ENCODE measurements around the gene UST. TPM values are rescaled to one million over a fixed set of nuclear protein-coding genes. Genes with fewer than 3 reads are reported as not detected.
A peak's percentile ranks its signal among the peaks of the same experiment; 100 is the strongest.

UST gene
- total RNA-seq, 1 experiment from 2014 or later = 32.1 TPM

DNA sequence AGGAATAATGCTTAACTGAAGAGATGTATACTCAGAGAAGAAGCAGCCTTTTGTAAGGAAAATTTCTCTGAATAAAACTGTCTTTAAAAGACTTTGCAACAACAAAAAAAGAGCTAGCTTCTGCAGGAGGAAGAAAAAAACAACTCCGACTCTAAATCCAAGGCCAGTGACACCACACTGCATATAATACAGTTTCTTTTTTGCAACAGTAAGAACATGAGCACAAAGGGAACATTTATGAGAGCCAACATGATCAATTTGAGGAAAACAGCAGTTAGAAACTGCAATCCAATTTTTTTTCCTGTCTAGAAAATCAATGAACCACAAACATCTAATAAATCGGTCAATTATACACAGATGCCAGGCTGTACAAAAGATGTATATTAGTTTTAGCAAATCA, 42.9 kb upstream of the UST start (continued):
- TF ChIP-seq, protein P1, sequence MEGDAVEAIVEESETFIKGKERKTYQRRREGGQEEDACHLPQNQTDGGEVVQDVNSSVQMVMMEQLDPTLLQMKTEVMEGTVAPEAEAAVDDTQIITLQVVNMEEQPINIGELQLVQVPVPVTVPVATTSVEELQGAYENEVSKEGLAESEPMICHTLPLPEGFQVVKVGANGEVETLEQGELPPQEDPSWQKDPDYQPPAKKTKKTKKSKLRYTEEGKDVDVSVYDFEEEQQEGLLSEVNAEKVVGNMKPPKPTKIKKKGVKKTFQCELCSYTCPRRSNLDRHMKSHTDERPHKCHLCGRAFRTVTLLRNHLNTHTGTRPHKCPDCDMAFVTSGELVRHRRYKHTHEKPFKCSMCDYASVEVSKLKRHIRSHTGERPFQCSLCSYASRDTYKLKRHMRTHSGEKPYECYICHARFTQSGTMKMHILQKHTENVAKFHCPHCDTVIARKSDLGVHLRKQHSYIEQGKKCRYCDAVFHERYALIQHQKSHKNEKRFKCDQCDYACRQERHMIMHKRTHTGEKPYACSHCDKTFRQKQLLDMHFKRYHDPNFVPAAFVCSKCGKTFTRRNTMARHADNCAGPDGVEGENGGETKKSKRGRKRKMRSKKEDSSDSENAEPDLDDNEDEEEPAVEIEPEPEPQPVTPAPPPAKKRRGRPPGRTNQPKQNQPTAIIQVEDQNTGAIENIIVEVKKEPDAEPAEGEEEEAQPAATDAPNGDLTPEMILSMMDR (IDR thresholded peaks at IDR 0.05) = no peak
- TF ChIP-seq FOXP1 (CRISPR knock-in tag; IDR thresholded peaks at IDR 0.05; ENCODE audit: borderline replicate concordance) (no peak), OVOL2 (CRISPR knock-in tag; IDR thresholded peaks at IDR 0.05; ENCODE audit: borderline replicate concordance) (no peak), RORB (CRISPR knock-in tag; IDR thresholded peaks at IDR 0.05) (no peak), ZNF263 (CRISPR knock-in tag; IDR thresholded peaks at IDR 0.05; ENCODE audit: low read depth) (no peak)
- TF ChIP-seq, protein P2, sequence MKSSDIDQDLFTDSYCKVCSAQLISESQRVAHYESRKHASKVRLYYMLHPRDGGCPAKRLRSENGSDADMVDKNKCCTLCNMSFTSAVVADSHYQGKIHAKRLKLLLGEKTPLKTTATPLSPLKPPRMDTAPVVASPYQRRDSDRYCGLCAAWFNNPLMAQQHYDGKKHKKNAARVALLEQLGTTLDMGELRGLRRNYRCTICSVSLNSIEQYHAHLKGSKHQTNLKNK (CRISPR knock-in tag; IDR thresholded peaks at IDR 0.05) = no peak
- TF ChIP-seq, protein P3, sequence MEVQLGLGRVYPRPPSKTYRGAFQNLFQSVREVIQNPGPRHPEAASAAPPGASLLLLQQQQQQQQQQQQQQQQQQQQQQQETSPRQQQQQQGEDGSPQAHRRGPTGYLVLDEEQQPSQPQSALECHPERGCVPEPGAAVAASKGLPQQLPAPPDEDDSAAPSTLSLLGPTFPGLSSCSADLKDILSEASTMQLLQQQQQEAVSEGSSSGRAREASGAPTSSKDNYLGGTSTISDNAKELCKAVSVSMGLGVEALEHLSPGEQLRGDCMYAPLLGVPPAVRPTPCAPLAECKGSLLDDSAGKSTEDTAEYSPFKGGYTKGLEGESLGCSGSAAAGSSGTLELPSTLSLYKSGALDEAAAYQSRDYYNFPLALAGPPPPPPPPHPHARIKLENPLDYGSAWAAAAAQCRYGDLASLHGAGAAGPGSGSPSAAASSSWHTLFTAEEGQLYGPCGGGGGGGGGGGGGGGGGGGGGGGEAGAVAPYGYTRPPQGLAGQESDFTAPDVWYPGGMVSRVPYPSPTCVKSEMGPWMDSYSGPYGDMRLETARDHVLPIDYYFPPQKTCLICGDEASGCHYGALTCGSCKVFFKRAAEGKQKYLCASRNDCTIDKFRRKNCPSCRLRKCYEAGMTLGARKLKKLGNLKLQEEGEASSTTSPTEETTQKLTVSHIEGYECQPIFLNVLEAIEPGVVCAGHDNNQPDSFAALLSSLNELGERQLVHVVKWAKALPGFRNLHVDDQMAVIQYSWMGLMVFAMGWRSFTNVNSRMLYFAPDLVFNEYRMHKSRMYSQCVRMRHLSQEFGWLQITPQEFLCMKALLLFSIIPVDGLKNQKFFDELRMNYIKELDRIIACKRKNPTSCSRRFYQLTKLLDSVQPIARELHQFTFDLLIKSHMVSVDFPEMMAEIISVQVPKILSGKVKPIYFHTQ (CRISPR knock-in tag; IDR thresholded peaks at IDR 0.05) = no peak
- TF ChIP-seq, protein P4, sequence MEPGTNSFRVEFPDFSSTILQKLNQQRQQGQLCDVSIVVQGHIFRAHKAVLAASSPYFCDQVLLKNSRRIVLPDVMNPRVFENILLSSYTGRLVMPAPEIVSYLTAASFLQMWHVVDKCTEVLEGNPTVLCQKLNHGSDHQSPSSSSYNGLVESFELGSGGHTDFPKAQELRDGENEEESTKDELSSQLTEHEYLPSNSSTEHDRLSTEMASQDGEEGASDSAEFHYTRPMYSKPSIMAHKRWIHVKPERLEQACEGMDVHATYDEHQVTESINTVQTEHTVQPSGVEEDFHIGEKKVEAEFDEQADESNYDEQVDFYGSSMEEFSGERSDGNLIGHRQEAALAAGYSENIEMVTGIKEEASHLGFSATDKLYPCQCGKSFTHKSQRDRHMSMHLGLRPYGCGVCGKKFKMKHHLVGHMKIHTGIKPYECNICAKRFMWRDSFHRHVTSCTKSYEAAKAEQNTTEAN (CRISPR knock-in tag; IDR thresholded peaks at IDR 0.05) = no peak
- TF ChIP-seq, protein P5, sequence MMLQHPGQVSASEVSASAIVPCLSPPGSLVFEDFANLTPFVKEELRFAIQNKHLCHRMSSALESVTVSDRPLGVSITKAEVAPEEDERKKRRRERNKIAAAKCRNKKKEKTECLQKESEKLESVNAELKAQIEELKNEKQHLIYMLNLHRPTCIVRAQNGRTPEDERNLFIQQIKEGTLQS (CRISPR knock-in tag; conservative IDR thresholded peaks at IDR 0.05) = no peak

DNA sequence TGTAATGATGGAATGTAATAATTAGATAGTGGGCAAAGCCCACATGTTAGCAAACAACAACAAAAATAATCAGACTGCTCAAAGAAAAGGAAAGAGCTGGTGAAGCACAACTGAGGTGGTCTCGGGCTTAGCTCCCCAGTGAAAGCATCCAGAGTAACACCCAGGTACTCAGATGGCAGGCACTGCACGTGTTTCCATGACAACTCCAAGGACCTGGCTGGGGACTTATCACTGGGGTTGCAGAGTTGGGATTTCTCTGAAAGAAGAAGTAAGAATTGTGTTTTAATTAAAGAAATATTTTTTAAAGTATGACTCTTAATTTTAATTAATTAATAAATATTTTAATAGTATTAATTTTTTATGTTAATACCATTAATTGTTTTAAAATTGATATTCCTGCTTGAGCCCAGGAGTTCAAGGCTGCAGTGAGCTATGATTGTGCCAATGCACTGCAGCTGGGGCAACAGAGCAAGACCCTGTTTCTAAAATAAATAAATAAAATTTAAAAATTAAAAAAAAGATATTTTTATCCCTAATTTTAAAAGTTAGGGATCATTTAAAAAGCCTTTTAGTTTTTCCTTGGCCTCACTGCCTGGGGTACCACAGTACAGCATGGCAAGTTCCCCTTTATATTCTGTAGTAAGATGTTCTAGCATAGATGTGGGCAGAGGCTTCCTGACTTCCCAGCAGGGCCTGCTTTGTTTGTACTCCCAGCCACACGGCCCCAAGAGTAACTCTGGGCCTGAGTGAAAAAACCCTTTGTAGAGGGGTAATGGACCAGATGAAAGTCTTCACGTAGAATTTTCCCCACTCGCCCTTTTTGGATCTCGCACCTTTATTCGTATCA, 42.2 kb upstream of the UST start:
- Mint-ChIP-seq H3K9me3 (peaks cover 12% of the 10 kb centered on the region), H3K27me3 (ENCODE audit: low read depth) (peaks cover 31% of the 10 kb centered on the region), H3K4me3 (no peak overlapping the region), H3K4me1 (peaks cover 10% of the 10 kb centered on the region), H3K36me3 (peaks cover 10% of the 10 kb centered on the region), H3K27ac (no peak overlapping the region)
- ChIA-PET CTCF (no interaction called here), POLR2A (no interaction called here)
- no peak for DNase-seq (ENCODE audit: low spot score)
- ATAC-seq = no peak
- TF ChIP-seq IRF2 (CRISPR knock-in tag; IDR thresholded peaks at IDR 0.05; ENCODE audit: borderline replicate concordance, low read depth) = no peak
- peak; percentile 95 for TF ChIP-seq HMGA2 (CRISPR knock-in tag; IDR thresholded peaks at IDR 0.05)
- TF ChIP-seq, protein P6, sequence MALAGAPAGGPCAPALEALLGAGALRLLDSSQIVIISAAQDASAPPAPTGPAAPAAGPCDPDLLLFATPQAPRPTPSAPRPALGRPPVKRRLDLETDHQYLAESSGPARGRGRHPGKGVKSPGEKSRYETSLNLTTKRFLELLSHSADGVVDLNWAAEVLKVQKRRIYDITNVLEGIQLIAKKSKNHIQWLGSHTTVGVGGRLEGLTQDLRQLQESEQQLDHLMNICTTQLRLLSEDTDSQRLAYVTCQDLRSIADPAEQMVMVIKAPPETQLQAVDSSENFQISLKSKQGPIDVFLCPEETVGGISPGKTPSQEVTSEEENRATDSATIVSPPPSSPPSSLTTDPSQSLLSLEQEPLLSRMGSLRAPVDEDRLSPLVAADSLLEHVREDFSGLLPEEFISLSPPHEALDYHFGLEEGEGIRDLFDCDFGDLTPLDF (CRISPR knock-in tag; IDR thresholded peaks at IDR 0.05) = no peak
- TF ChIP-seq, protein P7, sequence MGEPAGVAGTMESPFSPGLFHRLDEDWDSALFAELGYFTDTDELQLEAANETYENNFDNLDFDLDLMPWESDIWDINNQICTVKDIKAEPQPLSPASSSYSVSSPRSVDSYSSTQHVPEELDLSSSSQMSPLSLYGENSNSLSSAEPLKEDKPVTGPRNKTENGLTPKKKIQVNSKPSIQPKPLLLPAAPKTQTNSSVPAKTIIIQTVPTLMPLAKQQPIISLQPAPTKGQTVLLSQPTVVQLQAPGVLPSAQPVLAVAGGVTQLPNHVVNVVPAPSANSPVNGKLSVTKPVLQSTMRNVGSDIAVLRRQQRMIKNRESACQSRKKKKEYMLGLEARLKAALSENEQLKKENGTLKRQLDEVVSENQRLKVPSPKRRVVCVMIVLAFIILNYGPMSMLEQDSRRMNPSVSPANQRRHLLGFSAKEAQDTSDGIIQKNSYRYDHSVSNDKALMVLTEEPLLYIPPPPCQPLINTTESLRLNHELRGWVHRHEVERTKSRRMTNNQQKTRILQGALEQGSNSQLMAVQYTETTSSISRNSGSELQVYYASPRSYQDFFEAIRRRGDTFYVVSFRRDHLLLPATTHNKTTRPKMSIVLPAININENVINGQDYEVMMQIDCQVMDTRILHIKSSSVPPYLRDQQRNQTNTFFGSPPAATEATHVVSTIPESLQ (CRISPR knock-in tag; IDR thresholded peaks at IDR 0.05) = no peak

Data from WTC11 (cell line).